Ovary (tissue), 3 donors: Measurements from ENCODE around the gene CYP4F2.

Experiments used
- CTCF ChIP-seq, 3 donors: fragments of 450-650 bp in 2 of 3; fragments of 200-600 bp in 1 of 3; IDR thresholded peaks; one replicate each; pipeline versions ENCODE4 v1.5.1 to v1.8.0; 2016 to 2022; ENCODE audit warnings: antibody characterized with exemption in 3 of 3, mild to moderate bottlenecking in 1 of 3
- EP300 ChIP-seq: sonication (generic); formaldehyde crosslinking; IDR thresholded peaks from one replicate; pipeline ENCODE4 v1.6.1; 2017; ENCODE audit warnings: antibody characterized with exemption
- POLR2A ChIP-seq: fragments of 450-650 bp; IDR thresholded peaks from one replicate; pipeline ENCODE4 v1.6.1; 2017; ENCODE audit warnings: antibody characterized with exemption, mild to moderate bottlenecking, moderate library complexity
- donor health status: DM: no; HTN: no; CAD: no.

GRCh38 chr19:15860522-15860921 is 37.4 kb downstream of the CYP4F2 start:
- TF ChIP-seq POLR2A: no peak
- no peak for TF ChIP-seq CTCF (IDR thresholded peaks at IDR 0.05)
- TF ChIP-seq EP300: no peak
